Measurements from ENCODE around the gene TTC34. TPM values are rescaled to one million over a fixed set of nuclear protein-coding genes. Genes with fewer than 3 reads are reported as not detected.

Gene TTC34
- total and polyA plus RNA-seq, 2 of the 13 experiments (the other 11 are each of a cell fraction or from before 2014, with no cell fraction given) = 0.07 to 0.11 TPM

GRCh38 chr1:2644591-2645101, 156.8 kb downstream of the TTC34 start:
- Histone ChIP-seq H3K4me1 (ENCODE audit: insufficient read depth, low read length) (peaks cover 6% of the 10 kb centered on the region; the same call in 1 of the 2 replicates), H3K27me3 (ENCODE audit: control insufficient read depth in 1 of 2, insufficient read depth in 2 of 2, low read length in 2 of 2) (peaks cover 0 to 2% of the 10 kb centered on the region in 2 experiments; a peak in 2 of 5 replicates), H3K9me3 (ENCODE audit: low read length) (peaks cover 14% of the 10 kb centered on the region), H4K20me1 (ENCODE audit: insufficient read depth, low read length) (no peaks in the 10 kb centered on the region), H3K4me2 (ENCODE audit: low read depth, low read length) (no peak overlapping the region), H2AFZ (ENCODE audit: low read length) (no peak overlapping the region), H3K4me3 (replicated peaks in 1 of 3; ENCODE audit: insufficient read depth in 1 of 3, low read depth in 2 of 3, low read length in 3 of 3) (no peak overlapping the region), H3K36me3 (replicated peaks in 1 of 2; ENCODE audit: control insufficient read depth in 1 of 2, insufficient read depth in 2 of 2, low read length in 2 of 2) (no peaks in the 10 kb centered on the region), H3K9ac (ENCODE audit: insufficient read depth, low read depth, low read length) (no peak overlapping the region), H3K79me2 (ENCODE audit: insufficient read depth, low read length) (peaks cover 3% of the 10 kb centered on the region), H3K27ac (ENCODE audit: extremely low read length, insufficient read depth, low read length) (no peak overlapping the region)
- ATAC-seq = no peak
- TF ChIP-seq ZMYM4 (CRISPR knock-in tag; IDR thresholded peaks at IDR 0.05) (no peak), ARNT2 (CRISPR knock-in tag; IDR thresholded peaks at IDR 0.05; ENCODE audit: low read depth) (no peak), PPARG (CRISPR knock-in tag; conservative IDR thresholded peaks at IDR 0.05) (no peak)
- no TSS peak for BruUV-seq (replicated peaks)
- intact Hi-C loops (cut with micrococcal nuclease; ENCODE audit: unreplicated experiment) (no loop called here), in situ Hi-C loops (cut with HindIII; ENCODE audit: extremely low pct_ligation_motif_present, low pct_unique_long_range_greater_than_20kb) (no loop called here)
- FAIRE-seq = no peak
- ChIA-PET POLR2A (no interaction called here), CTCF (ENCODE audit: low intra/inter-chr PET ratio, low total read pairs) (no interaction called here)
- DNase-seq (ENCODE audit: low spot score) = no peak
- 11% methylated on average over 5 of the region's 12 CpGs for WGBS (ENCODE audit: low lambda C conversion rate)

DNA sequence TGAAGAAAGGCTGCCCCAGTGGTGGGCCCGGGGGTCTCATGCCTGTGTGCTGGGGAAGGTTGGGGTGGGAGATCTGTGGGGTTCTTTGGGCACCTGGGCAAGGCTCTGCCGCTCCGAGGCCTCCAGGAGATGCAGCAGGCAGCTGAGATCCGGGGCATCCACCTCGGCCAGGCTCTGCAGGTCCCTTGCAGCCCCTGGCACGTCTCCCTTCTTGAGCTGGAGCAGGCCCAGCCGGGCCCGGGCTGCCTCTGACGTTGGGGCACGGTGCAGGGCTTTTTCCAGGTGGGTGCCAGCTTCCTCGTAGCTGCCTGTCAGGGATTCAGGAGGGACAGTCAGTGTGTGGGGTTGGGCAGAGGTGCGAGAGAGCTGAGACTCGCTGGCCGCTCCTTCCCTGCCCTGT, 157.3 kb downstream of the TTC34 start:
- FAIRE-seq = no peak
- POLR2A ChIA-PET = no interaction called here
- TF ChIP-seq ZNF589 (CRISPR knock-in tag; conservative IDR thresholded peaks at IDR 0.05) = no peak
- TF ChIP-seq ZNF562 (CRISPR knock-in tag; IDR thresholded peaks at IDR 0.05; ENCODE audit: borderline replicate concordance) = no peak
- TF ChIP-seq NR0B2 (CRISPR knock-in tag; IDR thresholded peaks at IDR 0.05) = no peak
- TF ChIP-seq CHD4 (IDR thresholded peaks at IDR 0.05; ENCODE audit: borderline replicate concordance, low read length) = no peak
- TF ChIP-seq ZNF83 (CRISPR knock-in tag; IDR thresholded peaks at IDR 0.05; ENCODE audit: borderline replicate concordance) = no peak
- TF ChIP-seq HES4 (CRISPR knock-in tag; IDR thresholded peaks at IDR 0.05; ENCODE audit: borderline replicate concordance) = no peak
- TF ChIP-seq ZSCAN9 (CRISPR knock-in tag; IDR thresholded peaks at IDR 0.05; ENCODE audit: borderline replicate concordance) = no peak
- TF ChIP-seq ZBTB8A (CRISPR knock-in tag; IDR thresholded peaks at IDR 0.05; ENCODE audit: borderline replicate concordance, low read depth) = no peak
- TF ChIP-seq MTA3 (CRISPR knock-in tag; IDR thresholded peaks at IDR 0.05) = no peak
- no peak for TF ChIP-seq HNRNPK (IDR thresholded peaks at IDR 0.05; ENCODE audit: low read depth, low read length, poor library complexity, severe bottlenecking)
- TF ChIP-seq SCMH1 (CRISPR knock-in tag; IDR thresholded peaks at IDR 0.05; ENCODE audit: borderline replicate concordance) = no peak
- TF ChIP-seq, protein P1, sequence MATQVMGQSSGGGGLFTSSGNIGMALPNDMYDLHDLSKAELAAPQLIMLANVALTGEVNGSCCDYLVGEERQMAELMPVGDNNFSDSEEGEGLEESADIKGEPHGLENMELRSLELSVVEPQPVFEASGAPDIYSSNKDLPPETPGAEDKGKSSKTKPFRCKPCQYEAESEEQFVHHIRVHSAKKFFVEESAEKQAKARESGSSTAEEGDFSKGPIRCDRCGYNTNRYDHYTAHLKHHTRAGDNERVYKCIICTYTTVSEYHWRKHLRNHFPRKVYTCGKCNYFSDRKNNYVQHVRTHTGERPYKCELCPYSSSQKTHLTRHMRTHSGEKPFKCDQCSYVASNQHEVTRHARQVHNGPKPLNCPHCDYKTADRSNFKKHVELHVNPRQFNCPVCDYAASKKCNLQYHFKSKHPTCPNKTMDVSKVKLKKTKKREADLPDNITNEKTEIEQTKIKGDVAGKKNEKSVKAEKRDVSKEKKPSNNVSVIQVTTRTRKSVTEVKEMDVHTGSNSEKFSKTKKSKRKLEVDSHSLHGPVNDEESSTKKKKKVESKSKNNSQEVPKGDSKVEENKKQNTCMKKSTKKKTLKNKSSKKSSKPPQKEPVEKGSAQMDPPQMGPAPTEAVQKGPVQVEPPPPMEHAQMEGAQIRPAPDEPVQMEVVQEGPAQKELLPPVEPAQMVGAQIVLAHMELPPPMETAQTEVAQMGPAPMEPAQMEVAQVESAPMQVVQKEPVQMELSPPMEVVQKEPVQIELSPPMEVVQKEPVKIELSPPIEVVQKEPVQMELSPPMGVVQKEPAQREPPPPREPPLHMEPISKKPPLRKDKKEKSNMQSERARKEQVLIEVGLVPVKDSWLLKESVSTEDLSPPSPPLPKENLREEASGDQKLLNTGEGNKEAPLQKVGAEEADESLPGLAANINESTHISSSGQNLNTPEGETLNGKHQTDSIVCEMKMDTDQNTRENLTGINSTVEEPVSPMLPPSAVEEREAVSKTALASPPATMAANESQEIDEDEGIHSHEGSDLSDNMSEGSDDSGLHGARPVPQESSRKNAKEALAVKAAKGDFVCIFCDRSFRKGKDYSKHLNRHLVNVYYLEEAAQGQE (IDR thresholded peaks at IDR 0.05; ENCODE audit: borderline replicate concordance in 1 of 2, low read depth in 1 of 2, low read length in 2 of 2) = no peak

More for the DNA sequence above, 157.3 kb downstream of the TTC34 start:
- Histone ChIP-seq H3K9me3 (ENCODE audit: low read length) (peaks cover 14% of the 10 kb centered on the region), H3K4me2 (ENCODE audit: low read depth, low read length) (no peak overlapping the region), H3K4me3 (replicated peaks in 1 of 3; ENCODE audit: insufficient read depth in 1 of 3, low read depth in 2 of 3, low read length in 3 of 3) (no peak overlapping the region), H3K27me3 (ENCODE audit: control insufficient read depth in 1 of 2, insufficient read depth in 2 of 2, low read length in 2 of 2) (peaks cover 0 to 2% of the 10 kb centered on the region in 2 experiments; a peak in 2 of 5 replicates), H4K20me1 (ENCODE audit: insufficient read depth, low read length) (no peaks in the 10 kb centered on the region), H3K79me2 (ENCODE audit: insufficient read depth, low read length) (peaks cover 3% of the 10 kb centered on the region), H3K4me1 (ENCODE audit: insufficient read depth, low read length) (peaks cover 6% of the 10 kb centered on the region; the same call in 1 of the 2 replicates), H3K9ac (ENCODE audit: insufficient read depth, low read depth, low read length) (no peak overlapping the region), H3K27ac (ENCODE audit: extremely low read length, insufficient read depth, low read length) (no peak overlapping the region), H3K36me3 (replicated peaks in 1 of 2; ENCODE audit: control insufficient read depth in 1 of 2, insufficient read depth in 2 of 2, low read length in 2 of 2) (no peaks in the 10 kb centered on the region), H2AFZ (ENCODE audit: low read length) (no peak overlapping the region)
- DNase-seq (ENCODE audit: low spot score) = no peak
- no TSS peak for BruUV-seq (replicated peaks)
- in situ Hi-C loops (cut with HindIII; ENCODE audit: extremely low pct_ligation_motif_present, low pct_unique_long_range_greater_than_20kb) = no loop called here
- CTCF ChIA-PET (ENCODE audit: low intra/inter-chr PET ratio, low total read pairs) = no interaction called here
- 40% methylated on average over 2 of the region's 14 CpGs for WGBS (ENCODE audit: low lambda C conversion rate)
- no peak for ATAC-seq
- intact Hi-C loops (cut with micrococcal nuclease; ENCODE audit: unreplicated experiment) = no loop called here

Measured in HepG2 (cell line).